Measurements from ENCODE around the gene XAF1.
"Not testable (repeated sequence)": the region's sequence is repeated elsewhere in the genome, so short reads cannot be mapped to it uniquely, and the experiment has no call there.

XAF1 gene

DNA sequence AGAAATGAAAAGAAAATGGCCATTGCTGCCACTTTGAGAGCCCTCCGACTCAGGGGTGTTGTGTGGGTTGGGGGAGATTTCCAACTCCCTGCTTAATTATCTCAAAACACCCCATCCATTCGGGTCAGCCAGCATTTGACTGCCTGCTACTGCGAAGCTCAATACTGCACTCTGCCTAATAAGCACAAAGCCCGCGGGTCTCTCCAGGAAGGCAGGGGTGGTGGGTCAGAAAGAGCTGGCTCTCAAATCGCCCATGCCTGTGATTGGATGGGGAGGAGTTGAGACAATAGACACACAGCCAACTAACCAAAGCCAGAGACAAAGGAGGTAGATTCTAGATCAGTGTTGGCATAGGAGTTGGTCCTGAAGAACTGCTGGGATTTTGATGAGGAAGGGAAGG is 2.3 kb upstream of the XAF1 start:
- DNase-seq (ENCODE audit: low spot score), result no peak

GRCh38 chr17:6755281-6755680 is 565 bp upstream of the XAF1 start:
- DNase-seq (ENCODE audit: low spot score), result no peak

- DNase-seq (ENCODE audit: low spot score), result no peak
These were observed 682 bp downstream of the XAF1 start for GRCh38 chr17:6756425-6757031.

- no peak for DNase-seq (ENCODE audit: low spot score)
These were observed 1.9 kb downstream of the XAF1 start for GRCh38 chr17:6757747-6758146.

DNA sequence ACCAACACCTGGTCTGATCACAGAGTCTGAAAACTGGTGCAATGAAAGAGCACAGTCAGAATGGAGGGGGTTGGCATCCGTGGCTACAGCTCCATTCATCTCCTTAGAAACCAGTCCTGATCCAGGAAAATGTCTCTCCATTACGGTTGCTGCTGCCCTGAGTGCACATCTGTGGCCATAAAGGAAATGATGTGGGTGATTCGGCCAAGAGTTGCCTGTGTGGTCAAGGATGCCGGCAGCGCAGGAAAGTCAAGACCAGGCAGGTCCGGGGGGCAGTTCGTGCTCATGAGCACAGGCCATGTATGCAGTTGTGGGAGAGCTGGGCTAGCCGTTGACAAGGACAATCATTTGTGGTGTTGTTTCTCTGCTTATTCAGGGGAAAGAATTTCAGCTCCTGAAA is 5.9 kb downstream of the XAF1 start:
- DNase-seq (ENCODE audit: low spot score), result no peak

- no peak for DNase-seq (ENCODE audit: low spot score)
These were observed 12.6 kb downstream of the XAF1 start for GRCh38 chr17:6768447-6768846.

DNA sequence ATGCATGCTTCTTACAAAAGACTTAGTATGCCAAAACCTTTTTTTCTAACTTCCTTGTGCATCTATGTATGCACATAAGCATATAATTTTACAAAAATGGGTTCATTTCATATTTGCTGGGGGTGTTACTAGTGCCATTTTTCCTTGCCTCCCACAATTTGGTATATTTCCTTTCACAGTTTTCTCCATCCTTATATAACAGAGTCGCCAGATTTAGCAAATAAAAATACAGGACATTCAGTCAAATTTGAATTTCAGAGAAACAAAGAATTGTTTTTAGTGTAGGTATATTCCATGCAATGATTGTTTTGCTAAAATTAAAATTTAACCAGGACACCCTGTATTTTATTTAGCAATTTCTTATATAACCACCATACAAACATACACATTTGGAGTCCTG is 16.2 kb downstream of the XAF1 start:
- DNase-seq (ENCODE audit: low spot score), result no peak

DNA sequence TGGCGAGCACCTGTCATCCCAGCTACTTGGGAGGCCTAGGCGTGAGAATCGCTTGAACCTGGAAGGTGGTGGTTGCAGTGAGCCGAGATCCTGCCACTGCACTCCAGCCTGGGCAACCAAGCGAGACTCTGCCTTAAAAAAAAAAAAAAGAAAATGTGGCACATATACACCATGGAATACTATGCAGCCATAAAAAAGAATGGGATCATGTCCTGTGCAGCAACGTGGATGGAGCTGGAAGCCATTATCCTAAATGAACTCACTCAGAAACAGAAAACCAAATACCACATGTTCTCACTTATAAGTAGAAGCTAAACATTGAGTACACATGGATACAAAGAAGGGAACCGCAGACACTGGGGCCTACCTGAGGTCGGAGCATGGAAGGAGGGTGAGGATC is 19.1 kb downstream of the XAF1 start:
- not testable (repeated sequence) for DNase-seq (ENCODE audit: low spot score)

GRCh38 chr17:6775871-6776405 is 20.1 kb downstream of the XAF1 start, which contains the start of gene FBXO39:
FBXO39 (plus strand) TSS chr17:6776215; CDS start chr17:6779869, 3,654 bp downstream.
- no peak for DNase-seq (ENCODE audit: low spot score)

- no peak for DNase-seq (ENCODE audit: low spot score)
These were observed 23.6 kb downstream of the XAF1 start for GRCh38 chr17:6779411-6779810.

DNA sequence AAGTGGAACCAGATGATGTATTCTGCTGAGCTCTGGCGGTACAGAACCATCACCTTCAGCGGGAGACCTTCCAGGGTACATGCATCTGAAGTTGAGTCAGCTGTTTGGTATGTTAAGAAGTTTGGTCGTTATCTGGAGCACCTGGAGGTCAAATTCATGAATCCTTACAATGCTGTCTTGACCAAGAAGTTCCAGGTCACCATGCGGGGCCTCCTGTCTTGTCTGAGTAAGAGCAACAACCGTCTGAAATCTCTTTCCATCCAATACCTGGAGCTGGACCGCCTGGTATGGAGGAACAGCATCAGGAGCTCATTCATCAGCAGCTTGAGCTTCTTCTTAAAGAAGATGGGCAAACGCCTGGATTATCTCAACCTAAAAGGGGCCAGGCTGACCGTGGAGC is 24.2 kb downstream of the XAF1 start:
- no peak for DNase-seq (ENCODE audit: low spot score)

- no peak for DNase-seq (ENCODE audit: low spot score)
These were observed 25.0 kb downstream of the XAF1 start for GRCh38 chr17:6780886-6781285.

GRCh38 chr17:6782244-6782643 is 26.4 kb downstream of the XAF1 start:
- DNase-seq (ENCODE audit: low spot score), result no peak

- DNase-seq (ENCODE audit: low spot score), result peak; percentile 2
These were observed 30.8 kb downstream of the XAF1 start for GRCh38 chr17:6786618-6787017.

DNA sequence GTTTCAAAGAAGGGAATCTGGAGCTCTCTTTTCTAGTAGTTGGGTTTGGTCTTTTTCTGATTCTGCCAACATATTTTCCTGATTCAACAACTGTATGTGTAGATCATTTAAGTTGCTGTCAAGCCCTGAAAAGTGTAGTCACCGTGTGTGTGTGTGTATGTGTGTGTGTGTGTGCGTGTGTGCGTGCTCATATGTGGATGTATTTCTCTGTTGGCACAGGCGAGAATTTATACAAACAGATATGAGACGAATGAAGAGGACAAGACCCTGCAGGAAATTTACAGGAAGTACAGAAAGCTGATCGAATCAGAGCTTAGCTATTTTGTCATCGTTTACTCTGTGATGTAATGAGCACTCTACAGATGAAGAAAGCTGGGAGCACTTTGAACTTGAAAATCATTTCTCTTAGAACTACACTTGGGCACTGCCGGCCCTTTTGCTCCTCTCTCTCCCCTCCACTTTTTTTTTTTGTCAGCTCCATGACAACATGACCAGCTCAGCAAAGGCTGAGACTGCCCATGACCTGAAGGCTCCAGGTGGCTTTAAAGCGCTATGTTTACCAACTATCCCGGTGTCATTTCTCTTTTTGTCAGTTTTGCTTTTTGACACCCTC is 31.3 kb downstream of the XAF1 start:
- DNase-seq (ENCODE audit: low spot score), result no peak

GRCh38 chr17:6789146-6789545 is 33.3 kb downstream of the XAF1 start:
- DNase-seq (ENCODE audit: low spot score), result no peak

DNA sequence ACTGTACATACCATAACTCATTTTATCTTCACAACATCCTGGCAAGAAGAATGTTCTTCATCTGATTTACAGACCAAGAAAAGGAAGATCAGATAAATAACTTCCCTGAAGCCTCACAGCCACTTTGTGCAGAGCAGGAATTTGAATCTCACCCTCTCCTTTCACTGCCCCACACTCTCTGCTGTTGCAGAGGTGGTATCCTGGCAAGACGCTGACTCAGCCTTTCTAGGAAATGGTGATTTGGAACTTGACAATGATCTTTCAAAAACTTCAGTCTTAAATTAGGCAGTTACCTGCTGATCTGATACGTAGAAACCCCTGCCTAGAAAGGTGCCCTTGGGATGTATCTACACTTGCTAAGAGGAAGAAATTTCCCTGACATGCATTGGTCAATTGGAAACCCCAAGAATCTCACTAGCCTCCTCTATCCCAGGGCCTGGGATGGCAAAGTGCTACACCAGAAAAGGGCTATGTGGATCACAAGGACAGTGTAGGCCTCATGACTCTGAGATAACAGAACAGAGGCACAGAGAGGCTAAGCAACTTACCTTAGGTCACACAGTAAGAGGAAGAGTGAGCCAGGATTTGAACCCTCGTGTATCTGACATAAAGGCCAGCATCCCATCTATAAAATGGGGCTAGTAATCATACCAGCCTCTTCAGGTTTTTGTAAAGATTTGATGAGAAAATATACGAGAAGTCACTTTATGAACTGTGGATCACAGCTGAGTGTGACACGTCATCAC is 38.1 kb downstream of the XAF1 start:
- no peak for DNase-seq (ENCODE audit: low spot score)

DNA sequence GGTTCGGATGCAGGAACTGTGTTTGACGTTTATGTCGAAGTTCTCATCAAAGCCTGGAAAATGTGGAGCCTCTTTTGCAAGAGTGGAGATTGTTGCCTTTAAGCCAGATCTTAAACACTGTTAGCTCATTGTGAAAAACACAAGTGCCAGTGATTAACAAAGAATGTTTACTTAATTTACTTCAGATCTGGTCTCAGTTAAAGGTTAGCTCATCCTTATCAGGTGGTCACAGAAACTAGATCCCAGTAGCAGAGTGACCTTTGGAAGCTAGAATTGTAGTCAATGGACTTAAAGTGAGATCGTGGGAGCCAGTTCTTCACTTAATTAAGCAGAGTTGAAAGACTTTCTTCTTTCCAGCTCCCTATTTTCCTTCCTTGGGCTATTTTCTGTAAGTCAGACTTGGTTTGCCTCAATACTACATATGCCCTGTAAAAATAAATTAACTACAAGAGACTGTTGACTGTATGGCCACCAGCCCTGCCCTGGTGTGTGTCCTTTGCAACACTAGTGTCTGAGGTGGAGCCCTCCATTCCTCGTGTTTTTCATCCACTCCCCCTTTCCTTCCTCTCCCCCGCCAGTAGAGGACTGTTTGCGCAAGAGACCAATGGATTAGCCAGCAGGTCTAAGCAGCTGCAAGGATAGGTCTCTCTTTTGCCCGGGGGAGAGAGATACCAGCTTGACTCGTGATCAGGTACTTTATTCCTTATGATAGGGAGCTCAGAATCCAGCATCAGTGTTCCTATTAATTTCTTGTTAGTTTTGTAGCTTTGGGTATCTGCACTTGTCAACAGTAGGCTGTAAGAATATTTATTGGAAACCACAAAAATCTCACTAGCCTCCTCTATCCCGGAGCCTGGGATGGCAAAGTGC is 40.4 kb downstream of the XAF1 start:
- no peak for DNase-seq (ENCODE audit: low spot score)

- DNase-seq (ENCODE audit: low spot score), result no peak
These were observed 41.1 kb downstream of the XAF1 start for GRCh38 chr17:6796887-6797490.

- no peak for DNase-seq (ENCODE audit: low spot score)
These were observed 42.0 kb downstream of the XAF1 start for GRCh38 chr17:6797718-6798351.

- no peak for DNase-seq (ENCODE audit: low spot score)
These were observed 43.9 kb downstream of the XAF1 start for GRCh38 chr17:6799738-6800137.

Data from putamen (tissue), 1 donor.